Left ventricle myocardium inferior (tissue), 1 donor: ENCODE results near the gene PARD3. TPM values are rescaled to one million over a fixed set of nuclear protein-coding genes. Genes with fewer than 3 reads are reported as not detected.

Experiments
- DNase-seq: peaks from one replicate; pipeline ENCODE4 v3.0.0-alpha.2; 2020
- H3K27ac ChIP-seq: fragments of 200-600 bp; replicated peaks from 2 replicates; pipeline ENCODE4 v1.8.0; 2021
- H3K27me3 ChIP-seq: fragments of 200-600 bp; 2 replicates; pipeline ENCODE4 v1.8.0; 2021; ENCODE audit warnings: low read depth
- H3K36me3 ChIP-seq: fragments of 200-600 bp; 2 replicates; pipeline ENCODE4 v1.8.0; 2021
- H3K4me1 ChIP-seq: fragments of 200-600 bp; 2 replicates; pipeline ENCODE4 v1.8.0; 2021
- H3K4me3 ChIP-seq: fragments of 200-600 bp; 2 replicates; pipeline ENCODE4 v1.8.0; 2021; ENCODE audit warnings: mild to moderate bottlenecking, moderate library complexity
- H3K9me3 ChIP-seq: fragments of 200-600 bp; replicated peaks from 2 replicates; pipeline ENCODE4 v1.8.0; 2021
- intact Hi-C: fragments of 100-400 bp; cut with micrococcal nuclease; formaldehyde crosslinking; loops from one replicate; pipeline ENCODE4 v1.11.0; 2022
- total RNA-seq: library from RNA; stranded (reverse); fragmentation: NEBNext Ultra II Directional; extraction: Animal tissue kit (Norgen Biotek cat#: 25700); gene quantifications from one replicate; pipeline ENCODE4 v1.2.1, GENCODE V29; 2021
- TF ChIP-seq, protein P1 (sequence below): fragments of 200-600 bp; IDR thresholded peaks from 2 replicates; pipeline ENCODE4 v1.8.0; 2021; ENCODE audit warnings: antibody characterized with exemption, mild to moderate bottlenecking, borderline replicate concordance
- donor health status: DM: no; HTN: yes; CAD: no; lungs with severe emphysema.

The PARD3 gene
- total RNA-seq, 1 donor from 2014 or later: 29.6 TPM

DNA sequence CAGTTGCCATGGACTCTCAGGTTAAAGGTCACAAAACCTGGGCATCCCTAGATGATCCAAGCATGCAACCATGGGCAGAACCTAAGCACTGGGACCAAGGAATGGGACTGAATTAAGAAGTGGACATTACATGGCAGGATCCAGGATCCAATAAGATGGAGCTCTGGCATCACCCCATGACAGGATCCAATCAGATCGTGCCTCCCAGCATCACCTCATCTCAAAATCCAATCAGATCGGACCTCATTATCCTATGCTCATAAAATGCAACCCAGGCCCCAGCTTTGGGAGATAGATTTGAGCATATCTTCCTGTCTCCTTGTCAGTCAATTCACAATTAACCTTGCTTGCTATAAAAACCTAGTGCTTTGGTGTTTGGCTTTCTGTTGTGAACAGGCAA, 616.1 kb downstream of the PARD3 start:
- TF ChIP-seq, protein P1, sequence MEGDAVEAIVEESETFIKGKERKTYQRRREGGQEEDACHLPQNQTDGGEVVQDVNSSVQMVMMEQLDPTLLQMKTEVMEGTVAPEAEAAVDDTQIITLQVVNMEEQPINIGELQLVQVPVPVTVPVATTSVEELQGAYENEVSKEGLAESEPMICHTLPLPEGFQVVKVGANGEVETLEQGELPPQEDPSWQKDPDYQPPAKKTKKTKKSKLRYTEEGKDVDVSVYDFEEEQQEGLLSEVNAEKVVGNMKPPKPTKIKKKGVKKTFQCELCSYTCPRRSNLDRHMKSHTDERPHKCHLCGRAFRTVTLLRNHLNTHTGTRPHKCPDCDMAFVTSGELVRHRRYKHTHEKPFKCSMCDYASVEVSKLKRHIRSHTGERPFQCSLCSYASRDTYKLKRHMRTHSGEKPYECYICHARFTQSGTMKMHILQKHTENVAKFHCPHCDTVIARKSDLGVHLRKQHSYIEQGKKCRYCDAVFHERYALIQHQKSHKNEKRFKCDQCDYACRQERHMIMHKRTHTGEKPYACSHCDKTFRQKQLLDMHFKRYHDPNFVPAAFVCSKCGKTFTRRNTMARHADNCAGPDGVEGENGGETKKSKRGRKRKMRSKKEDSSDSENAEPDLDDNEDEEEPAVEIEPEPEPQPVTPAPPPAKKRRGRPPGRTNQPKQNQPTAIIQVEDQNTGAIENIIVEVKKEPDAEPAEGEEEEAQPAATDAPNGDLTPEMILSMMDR: no peak
- peaks cover 9% of the 10 kb centered on the region for H3K4me1 ChIP-seq
- DNase-seq: no peak
- H3K27me3 ChIP-seq: no peaks in the 10 kb centered on the region
- intact Hi-C loops: no loop called here
- no peaks in the 10 kb centered on the region for H3K36me3 ChIP-seq
- no peaks in the 10 kb centered on the region for H3K9me3 ChIP-seq
- no peak overlapping the region for H3K4me3 ChIP-seq
- H3K27ac ChIP-seq: no peak overlapping the region

DNA sequence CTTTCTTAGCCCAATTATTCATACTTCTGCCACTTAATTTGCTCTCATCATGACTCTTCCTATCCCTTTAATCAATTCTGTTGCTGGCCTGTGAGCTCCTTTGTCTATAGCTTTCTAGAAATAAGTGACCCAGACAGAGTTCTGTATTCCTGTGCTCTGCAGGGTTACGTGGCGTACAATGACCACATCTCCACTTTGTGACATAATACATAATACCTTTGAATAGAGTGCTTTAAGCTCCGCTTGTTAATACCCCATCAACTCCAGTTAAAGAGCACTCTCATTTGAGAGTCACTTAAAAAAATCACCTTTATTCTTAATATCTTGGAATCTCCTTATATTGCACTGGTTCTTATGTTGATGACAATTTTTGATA, 619.0 kb downstream of the PARD3 start:
- Histone ChIP-seq H3K9me3 (no peaks in the 10 kb centered on the region), H3K4me3 (no peak overlapping the region), H3K4me1 (peaks cover 8% of the 10 kb centered on the region), H3K27ac (no peak overlapping the region), H3K36me3 (no peaks in the 10 kb centered on the region), H3K27me3 (no peaks in the 10 kb centered on the region)
- no peak for DNase-seq
- TF ChIP-seq, protein P1: no peak
- intact Hi-C loops: no loop called here

DNA sequence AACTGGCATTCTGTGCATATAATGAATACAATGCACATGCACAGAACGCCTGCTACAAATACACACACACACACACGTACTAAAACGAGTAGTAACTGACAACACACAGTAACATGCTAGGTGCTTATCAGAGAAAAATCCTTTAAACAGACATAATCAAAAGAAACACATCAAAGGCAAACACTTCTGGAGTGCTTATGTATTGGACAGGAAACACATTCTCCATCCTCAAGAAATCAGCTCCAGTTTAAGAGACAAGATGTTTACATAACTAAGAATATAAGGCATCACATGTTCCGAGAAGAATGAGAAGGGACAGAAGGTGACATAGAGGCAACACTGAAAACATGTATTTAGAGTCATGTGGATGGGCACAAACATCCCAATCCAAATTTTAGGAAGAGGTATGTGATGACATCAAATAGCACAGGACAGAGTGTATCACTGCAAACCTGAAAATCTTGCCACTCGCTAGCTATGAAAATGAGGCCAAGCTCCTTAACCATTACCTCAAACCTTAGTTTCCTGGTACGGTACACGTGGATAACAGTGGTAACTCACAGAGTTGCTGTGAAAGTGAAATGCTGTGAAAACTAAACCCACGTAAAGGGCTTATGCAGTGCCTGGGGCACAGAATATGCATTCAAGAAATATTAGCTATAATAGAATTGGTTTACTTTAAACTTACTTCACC, 619.6 kb downstream of the PARD3 start:
- DNase-seq: no peak
- intact Hi-C loops: no loop called here
- H3K4me3 ChIP-seq: no peak overlapping the region
- TF ChIP-seq, protein P1: no peak
- no peak overlapping the region for H3K27ac ChIP-seq
- no peaks in the 10 kb centered on the region for H3K36me3 ChIP-seq
- peaks cover 3% of the 10 kb centered on the region for H3K4me1 ChIP-seq
- H3K9me3 ChIP-seq: no peaks in the 10 kb centered on the region
- no peaks in the 10 kb centered on the region for H3K27me3 ChIP-seq

DNA sequence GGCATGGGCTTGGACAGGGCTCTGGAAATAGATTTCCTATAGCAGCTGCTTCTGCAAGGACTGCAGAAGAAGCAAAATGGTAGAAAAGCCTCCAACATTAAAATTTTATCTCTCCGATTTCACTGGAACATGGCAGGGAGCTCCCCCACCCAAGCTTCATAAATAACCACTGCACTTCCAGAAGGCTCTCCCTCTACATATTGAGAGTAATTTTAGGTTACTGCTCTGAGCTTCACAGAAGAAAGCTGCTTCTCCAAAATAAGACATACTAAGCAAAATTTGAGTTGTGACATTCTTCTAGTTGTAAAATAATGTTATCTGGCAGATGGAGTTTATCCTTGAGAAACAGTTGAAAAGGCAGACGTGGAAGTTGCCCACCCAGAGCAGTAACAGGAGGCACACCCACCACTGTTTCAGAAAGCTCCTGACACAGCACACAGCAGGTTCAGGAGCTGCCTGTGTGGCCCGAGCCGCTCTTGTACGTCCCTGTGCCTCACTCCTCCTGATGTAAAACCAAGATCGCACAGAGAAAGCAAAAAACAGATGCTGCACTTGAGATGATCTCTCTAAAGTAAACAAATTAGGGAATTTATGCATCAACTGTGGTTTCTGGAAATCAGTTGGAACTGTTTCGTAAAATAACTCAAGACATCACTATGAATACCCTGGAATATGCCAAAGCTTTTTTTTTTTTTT, 621.0 kb downstream of the PARD3 start:
- intact Hi-C loops: no loop called here
- TF ChIP-seq, protein P1: no peak
- no peak for DNase-seq
- Histone ChIP-seq H3K27ac (no peak overlapping the region), H3K4me1 (no peaks in the 10 kb centered on the region), H3K27me3 (no peaks in the 10 kb centered on the region), H3K36me3 (no peaks in the 10 kb centered on the region), H3K9me3 (no peaks in the 10 kb centered on the region), H3K4me3 (no peak overlapping the region)

DNA sequence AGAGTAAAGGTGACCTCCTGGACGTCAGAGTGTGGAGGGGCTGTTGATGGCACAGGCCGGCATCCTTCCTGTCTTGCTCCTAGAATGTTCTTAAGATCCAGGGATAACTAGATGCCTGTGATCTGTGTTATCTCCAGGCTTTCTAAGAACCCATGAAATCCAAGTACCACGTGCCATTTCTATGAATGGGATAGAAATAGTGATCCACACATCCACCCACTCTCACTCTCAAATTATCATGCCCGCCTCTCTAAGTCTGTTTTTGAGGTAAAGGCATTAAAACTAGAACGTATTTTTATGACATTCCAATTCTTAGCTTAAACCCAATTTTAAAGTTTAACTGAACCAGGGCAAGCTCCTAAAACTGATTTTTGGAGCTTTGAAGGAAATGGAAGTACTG, 622.5 kb downstream of the PARD3 start:
- no peaks in the 10 kb centered on the region for H3K9me3 ChIP-seq
- no peaks in the 10 kb centered on the region for H3K36me3 ChIP-seq
- H3K27me3 ChIP-seq: no peaks in the 10 kb centered on the region
- no peak overlapping the region for H3K4me3 ChIP-seq
- intact Hi-C loops: no loop called here
- no peaks in the 10 kb centered on the region for H3K4me1 ChIP-seq
- no peak overlapping the region for H3K27ac ChIP-seq
- no peak for DNase-seq
- TF ChIP-seq, protein P1: no peak
